ENCODE data around the gene HOXB3.

GRCh38 chr17:48502312-48502711 is 87.7 kb downstream of the HOXB3 start:
- TF ChIP-seq CTCF (conservative IDR thresholded peaks at IDR 0.05 in 1 of 2, IDR thresholded peaks at IDR 0.05 in 1 of 2; ENCODE audit: low read depth in 1 of 2, low read length in 2 of 2), result no peak
- no peak for TF ChIP-seq EZH2 (IDR thresholded peaks at IDR 0.05; ENCODE audit: low read length, missing control alignments)

All from fibroblast of lung (primary cell).